ENCODE measurements around the gene ZBED1.

- TF ChIP-seq TAF1 (IDR thresholded peaks at IDR 0.05; ENCODE audit: borderline replicate concordance, insufficient read depth, low read length) (no peak), POLR2AphosphoS5 (IDR thresholded peaks at IDR 0.05; ENCODE audit: low read depth, low read length) (no peak), REST (IDR thresholded peaks at IDR 0.05; ENCODE audit: insufficient read depth in 1 of 2, low read depth in 2 of 2, low read length in 2 of 2) (no peak)
Measured at GRCh38 chrX:2541603-2542002, 40.8 kb upstream of the ZBED1 start.
